C4-2B (cell line): ENCODE measurements around the gene S100A5.
"Not testable (repeated sequence)": the region's sequence is repeated elsewhere in the genome, so short reads cannot be mapped to it uniquely, and the experiment has no call there.

Experiments used
- H3K27ac ChIP-seq: fragments of 450-650 bp; 2 replicates; pipeline ENCODE4 v1.5.1; 2017
- CTCF ChIP-seq: fragments of 450-650 bp; conservative IDR thresholded peaks from 2 replicates; pipeline ENCODE4 v1.5.1; 2017; ENCODE audit warnings: mild to moderate bottlenecking
- ZFX ChIP-seq: fragments of 450-650 bp; IDR thresholded peaks from 2 replicates; pipeline ENCODE4 v1.6.1; 2017

Gene S100A5

GRCh38 chr1:153578936-153579335, 38.2 kb upstream of the S100A5 start:
- no peak for TF ChIP-seq CTCF
- no peak for TF ChIP-seq ZFX
- H3K27ac ChIP-seq: no peak overlapping the region

- TF ChIP-seq ZFX (no peak), CTCF (no peak)
- H3K27ac ChIP-seq: no peak overlapping the region
Observed at GRCh38 chr1:153578490-153578889, 37.8 kb upstream of the S100A5 start.

GRCh38 chr1:153577624-153578051, 36.9 kb upstream of the S100A5 start:
- H3K27ac ChIP-seq: no peak overlapping the region

GRCh38 chr1:153577138-153577537, 36.4 kb upstream of the S100A5 start:
- no peak overlapping the region for H3K27ac ChIP-seq
- TF ChIP-seq ZFX (no peak), CTCF (no peak)

More at GRCh38 chr1:153577624-153578051, 36.9 kb upstream of the S100A5 start:
- TF ChIP-seq ZFX (no peak), CTCF (no peak)

GRCh38 chr1:153575497-153575896, 34.8 kb upstream of the S100A5 start:
- H3K27ac ChIP-seq: not testable (repeated sequence)

GRCh38 chr1:153575081-153575491, 34.4 kb upstream of the S100A5 start:
- H3K27ac ChIP-seq: not testable (repeated sequence)

GRCh38 chr1:153573351-153573750, 32.6 kb upstream of the S100A5 start:
- no peak overlapping the region for H3K27ac ChIP-seq
- TF ChIP-seq CTCF (no peak), ZFX (no peak)

GRCh38 chr1:153572569-153573015, 31.9 kb upstream of the S100A5 start:
- TF ChIP-seq CTCF: peak; percentile 73
- no peak for TF ChIP-seq ZFX
- no peak overlapping the region for H3K27ac ChIP-seq

GRCh38 chr1:153571706-153572105, 31.0 kb upstream of the S100A5 start:
- TF ChIP-seq ZFX (no peak), CTCF (no peak)
- no peak overlapping the region for H3K27ac ChIP-seq
